Adipose tissue (tissue), 3 donors: ENCODE measurements around the gene CPED1. TPM values are rescaled to one million over a fixed set of nuclear protein-coding genes. Genes with fewer than 3 reads are reported as not detected.
"Not testable (repeated sequence)": the region's sequence is repeated elsewhere in the genome, so short reads cannot be mapped to it uniquely, and the experiment has no call there.

Experiments
- H3K27ac ChIP-seq: one replicate; pipeline ENCODE4 v1.5.1; 2013; ENCODE audit warnings: low read depth, low read length
- WGBS, 3 donors: extraction: QIAGEN DNeasy Blood & Tissue Kit; methylation state at CpG; one replicate each; pipeline ENCODE4 v1.1.7; 2013; 5-methylcytosine and 5-hydroxymethylcytosine counted together
- polyA plus RNA-seq, 3 donors: library from polyadenylated mRNA; stranded (reverse); fragments of 200-250 nt; gene quantifications; one replicate each; pipeline ENCODE4 v1.2.3, GENCODE V29; 2013
- donor health status: healthy with polysubstance abuse.
- donor health status: Bipolar disorder and iron deficiency.
- donor health status: healthy.

Gene CPED1
- polyA plus RNA-seq, 3 donors = 0.92 to 15.1 (median 13.9) TPM

DNA sequence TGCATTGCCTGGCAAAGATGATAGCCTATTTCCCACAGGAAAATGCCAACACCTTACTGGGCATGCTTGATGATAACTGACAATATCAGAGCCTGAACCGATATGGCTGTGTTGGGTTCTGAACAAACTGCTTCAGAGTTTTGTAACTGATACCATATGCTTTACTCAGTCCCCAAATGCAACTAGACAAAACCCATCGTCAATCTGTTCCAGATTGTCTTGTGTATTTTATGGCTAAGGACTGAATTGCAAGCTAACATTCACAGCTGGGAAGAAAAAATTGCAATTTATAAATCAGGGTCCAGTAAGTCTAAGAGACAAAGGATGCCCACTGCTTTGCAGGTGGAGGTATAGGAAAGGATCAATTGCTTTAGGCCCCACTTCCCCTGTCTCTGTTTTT lies 223.5 kb downstream of the CPED1 start:
- H3K27ac ChIP-seq = no peak overlapping the region
- WGBS, 3 donors = 78 to 91% (median 84%) methylated on average over 2 of the region's 2 CpGs

DNA sequence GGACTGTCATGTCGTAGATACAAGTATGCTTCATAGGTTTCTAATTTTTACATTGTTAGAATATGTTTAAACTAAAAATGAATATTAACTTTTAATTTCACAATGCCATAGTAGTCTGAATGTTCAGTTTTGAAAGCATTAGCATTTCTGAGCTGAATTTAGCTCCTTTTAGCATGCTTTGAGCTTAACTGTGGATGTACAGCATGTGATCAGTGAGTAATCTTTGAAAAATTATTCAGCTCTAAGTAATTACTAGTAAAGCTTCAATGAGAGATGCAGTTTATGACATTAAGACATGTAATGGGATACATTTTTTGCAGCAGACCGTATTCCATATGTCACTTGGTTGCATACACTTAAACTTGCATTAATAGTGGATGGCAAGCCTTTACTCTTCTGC lies 226.1 kb downstream of the CPED1 start:
- 81 to 89% (median 88%) methylated on average over 2 of the region's 2 CpGs for WGBS, 3 donors
- H3K27ac ChIP-seq = no peak overlapping the region

DNA sequence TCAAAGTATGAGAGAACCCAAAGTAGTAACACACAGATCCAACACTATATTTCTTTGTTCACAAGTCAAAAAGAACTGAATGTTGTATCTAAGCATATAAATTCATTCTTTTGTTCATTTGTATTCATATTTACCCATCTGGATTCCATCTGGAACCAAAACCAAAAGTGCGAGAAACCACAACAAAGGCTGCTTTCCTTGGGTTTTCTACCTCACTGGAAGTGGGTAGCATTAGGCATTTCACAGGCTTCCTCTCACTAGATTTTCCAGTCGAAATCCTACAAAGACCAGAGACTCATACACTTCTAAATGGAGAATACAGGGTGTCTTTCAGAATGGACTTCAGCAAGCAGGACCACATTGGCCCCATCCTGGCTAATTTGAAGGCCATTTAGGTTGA lies 230.5 kb downstream of the CPED1 start:
- 66 to 71% (median 67%) methylated on average over 2 of the region's 2 CpGs for WGBS, 3 donors
- H3K27ac ChIP-seq = no peak overlapping the region

DNA sequence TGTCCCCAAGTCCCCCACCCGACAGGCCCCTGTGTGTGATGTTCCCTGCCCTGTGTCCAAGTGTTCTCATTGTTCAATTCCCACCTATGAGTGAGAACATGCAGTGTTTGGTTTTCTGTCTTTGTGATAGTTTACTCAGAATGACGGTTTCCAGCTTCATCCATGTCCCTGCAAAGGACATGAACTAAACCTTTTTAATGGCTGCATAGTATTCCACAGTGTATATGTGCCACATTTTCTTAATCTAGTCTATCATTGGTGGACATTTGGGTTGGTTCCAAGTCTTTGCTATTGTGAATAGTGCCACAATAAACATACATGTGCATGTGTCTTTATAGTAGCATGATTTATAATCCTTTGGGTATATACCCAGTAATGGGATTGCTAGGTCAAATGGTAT lies 232.6 kb downstream of the CPED1 start:
- not testable (repeated sequence) for H3K27ac ChIP-seq
- WGBS, 3 donors = 92 to 93% (median 92%) methylated on average over 2 of the region's 2 CpGs

DNA sequence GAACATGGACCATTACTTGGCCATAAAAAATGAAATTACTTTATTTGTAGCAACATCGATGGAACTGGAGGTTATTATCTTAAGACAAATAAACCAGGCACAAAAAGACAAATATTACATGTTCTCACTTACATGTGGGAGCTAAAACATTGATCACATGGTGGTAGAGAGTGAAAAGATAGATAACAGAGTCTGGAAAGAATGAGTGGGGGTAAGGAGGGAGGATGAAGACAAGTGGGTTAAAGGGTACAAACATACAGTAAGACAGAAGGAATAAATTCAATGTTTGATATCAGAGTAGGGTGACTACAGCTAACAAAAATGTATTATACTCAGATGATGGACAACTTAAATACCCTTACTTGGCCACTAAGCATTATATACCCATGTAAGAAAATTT lies 240.3 kb downstream of the CPED1 start:
- WGBS, 3 donors = 38 to 89% (median 79%) methylated on average over 1 of the region's 1 CpG
- no peak overlapping the region for H3K27ac ChIP-seq

DNA sequence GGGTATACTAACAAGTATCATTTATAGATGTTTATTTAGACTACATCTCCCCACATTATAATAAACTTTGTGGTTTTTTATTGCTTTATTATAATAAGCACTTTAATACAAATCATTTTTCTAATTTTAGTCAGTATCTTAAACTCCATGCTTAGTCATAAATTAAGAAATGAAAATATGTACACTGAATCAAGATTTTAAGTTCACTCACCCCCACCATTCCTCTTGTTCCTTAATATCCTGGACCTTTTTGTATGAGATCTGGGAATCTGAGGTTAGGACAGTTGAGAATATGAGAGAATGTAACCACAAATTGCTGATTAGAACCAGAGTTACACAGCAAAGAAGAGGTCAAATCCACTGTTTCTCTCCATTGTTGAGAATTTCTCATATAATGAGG lies 246.7 kb downstream of the CPED1 start:
- no peak overlapping the region for H3K27ac ChIP-seq

DNA sequence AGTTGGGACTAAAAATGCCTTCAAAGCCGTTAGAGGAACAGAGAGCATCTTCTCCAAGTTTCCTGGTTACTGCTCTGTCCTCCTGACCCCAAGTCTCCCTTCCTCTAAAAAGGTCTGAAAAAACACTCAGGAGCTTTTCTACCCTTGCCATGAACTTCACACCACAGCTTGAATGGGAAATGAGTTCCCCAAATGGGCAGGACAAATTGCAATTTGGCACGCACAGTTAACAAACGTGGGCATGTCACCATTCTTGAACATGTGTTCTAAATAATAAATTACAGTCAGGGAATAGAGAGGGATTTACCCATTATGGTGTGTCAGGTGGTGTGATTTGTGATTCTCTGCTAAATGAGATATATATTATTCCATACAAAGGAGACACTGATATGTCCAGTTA lies 249.1 kb downstream of the CPED1 start:
- H3K27ac ChIP-seq = no peak overlapping the region
- 74 to 83% (median 76%) methylated on average over 3 of the region's 3 CpGs for WGBS, 3 donors

DNA sequence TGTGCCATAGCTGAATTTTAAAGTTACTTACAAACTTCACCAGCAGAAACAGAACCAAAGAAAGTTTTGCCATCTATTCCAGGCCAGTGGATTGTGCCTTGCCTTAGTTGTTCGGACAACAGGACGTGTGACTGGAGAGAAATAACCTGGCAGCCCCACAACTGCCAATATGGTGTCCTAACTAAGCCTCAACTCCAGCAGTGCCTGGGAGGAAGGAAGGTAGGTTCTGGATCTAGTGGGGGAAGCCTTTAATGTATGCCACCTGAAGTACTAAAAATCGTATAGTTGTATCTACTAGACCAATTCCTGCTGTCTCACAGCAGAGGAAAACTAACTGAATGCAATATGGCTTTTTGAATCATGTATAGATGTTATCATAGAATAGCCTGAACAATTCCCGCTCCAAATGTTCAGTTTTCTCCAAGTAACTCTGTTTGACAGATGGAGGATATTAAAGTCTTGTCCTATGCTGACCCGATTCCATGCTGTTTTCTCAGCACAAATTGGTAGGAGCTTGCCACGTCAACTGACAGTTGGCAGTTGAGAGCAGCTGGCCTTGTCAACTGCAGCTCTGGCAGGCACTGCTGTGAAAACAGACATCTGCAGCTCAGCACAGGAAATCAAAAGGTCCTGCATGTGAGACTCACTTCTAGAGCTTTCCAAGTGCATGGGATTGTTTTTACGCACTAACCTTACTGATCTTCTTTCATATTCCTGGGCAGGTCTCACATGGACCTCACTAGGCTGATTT lies 255.8 kb downstream of the CPED1 start:
- WGBS, 3 donors = 56 to 87% (median 80%) methylated on average over 7 of the region's 7 CpGs
- no peak overlapping the region for H3K27ac ChIP-seq

DNA sequence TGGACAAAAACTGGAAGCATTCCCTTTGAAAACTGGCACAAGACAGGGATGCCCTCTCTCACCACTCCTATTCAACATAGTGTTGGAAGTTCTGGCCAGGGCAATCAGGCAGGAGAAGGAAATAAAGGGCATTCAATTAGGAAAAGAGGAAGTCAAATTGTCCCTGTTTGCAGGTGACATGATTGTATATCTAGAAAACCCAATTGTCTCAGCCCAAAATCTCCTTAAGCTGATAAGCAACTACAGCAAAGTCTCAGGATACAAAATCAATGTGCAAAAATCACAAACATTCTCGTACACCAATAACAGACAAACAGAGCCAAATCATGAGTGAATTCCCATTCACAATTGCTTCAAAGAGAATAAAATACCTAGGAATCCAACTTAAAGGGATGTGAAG lies 262.9 kb downstream of the CPED1 start:
- H3K27ac ChIP-seq = not testable (repeated sequence)
- WGBS, 3 donors = 81 to 97% (median 89%) methylated on average over 1 of the region's 1 CpG

DNA sequence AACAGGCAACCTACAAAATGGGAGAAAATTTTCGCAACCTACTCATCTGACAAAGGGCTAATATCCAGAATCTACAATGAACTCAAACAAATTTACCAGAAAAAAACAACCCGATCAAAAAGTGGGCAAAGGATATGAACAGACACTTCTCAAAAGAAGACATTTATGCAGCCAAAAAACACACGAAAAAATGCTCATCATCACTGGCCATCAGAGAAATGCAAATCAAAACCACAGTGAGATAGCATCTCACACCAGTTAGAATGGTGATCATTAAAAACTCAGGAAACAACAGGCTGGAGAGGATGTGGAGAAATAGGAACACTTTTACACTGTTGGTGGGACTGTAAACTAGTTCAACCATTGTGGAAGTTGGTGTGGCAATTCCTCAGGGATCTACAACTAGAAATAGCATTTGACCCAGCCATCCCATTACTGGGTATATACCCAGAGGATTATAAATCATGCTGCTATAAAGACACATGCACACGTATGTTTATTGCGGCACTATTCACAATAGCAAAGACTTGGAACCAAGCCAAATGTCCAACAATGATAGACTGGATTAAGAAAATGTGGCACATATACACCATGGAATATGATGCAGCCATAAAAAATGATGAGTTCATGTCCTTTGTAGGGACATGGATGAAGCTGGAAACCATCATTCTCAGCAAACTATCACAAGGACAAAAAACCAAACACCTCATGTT lies 264.2 kb downstream of the CPED1 start:
- not testable (repeated sequence) for H3K27ac ChIP-seq
- WGBS, 3 donors = 71 to 93% (median 89%) methylated on average over 2 to 4 of the region's 5 CpGs

DNA sequence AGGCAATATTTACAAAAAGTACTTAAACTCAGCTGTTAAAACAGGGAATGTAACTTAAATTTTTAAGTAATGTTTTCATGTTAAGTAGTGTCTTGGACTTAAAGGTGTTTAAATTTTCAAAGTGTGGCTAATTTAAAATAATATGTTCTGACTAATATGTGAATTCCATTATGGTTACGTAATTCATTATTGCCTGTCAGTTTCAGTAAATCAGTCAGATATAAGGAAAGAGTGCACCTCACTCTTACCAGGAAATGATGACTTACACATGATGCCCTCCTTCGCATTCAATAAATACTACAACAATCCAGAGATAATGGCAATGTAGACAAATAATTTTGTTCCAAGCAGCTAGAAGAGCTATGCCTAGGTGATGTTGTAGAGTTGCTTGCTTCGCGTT lies 271.3 kb downstream of the CPED1 start:
- H3K27ac ChIP-seq = no peak overlapping the region
- WGBS, 3 donors = 77 to 87% (median 85%) methylated on average over 4 of the region's 4 CpGs

DNA sequence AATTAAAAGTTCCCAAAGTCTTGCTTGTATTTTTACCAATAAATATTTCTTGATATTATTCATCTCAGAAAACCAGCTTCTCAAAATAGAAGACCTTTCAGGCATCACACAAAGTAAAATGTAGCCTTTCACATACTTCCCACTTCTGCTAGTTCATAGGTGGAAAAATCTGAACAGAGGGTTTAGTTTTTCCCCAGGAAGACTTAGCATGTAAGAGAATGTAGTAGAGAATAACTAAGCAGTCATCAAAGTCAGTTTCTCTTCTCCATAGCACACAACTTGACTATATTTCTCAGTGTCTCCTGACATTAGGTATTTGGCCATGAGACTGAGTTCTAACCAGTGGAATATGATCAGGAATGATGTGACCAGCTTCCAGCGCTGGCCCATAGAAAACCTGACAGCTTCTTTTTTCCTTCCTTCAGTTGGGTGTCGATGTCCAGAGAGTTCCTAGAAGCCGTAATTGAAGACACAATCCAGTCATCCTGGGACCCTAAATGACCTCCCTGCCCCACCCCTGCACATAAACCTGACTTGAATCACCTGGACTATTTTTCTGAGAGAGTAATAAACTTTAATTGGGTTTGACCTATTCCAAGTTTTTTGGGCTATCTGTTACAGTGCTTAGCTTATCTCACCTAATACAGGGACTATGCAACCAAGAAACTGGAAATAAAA lies 272.8 kb downstream of the CPED1 start:
- H3K27ac ChIP-seq = no peak overlapping the region
- WGBS, 3 donors = 64 to 80% (median 75%) methylated on average over 3 of the region's 3 CpGs

DNA sequence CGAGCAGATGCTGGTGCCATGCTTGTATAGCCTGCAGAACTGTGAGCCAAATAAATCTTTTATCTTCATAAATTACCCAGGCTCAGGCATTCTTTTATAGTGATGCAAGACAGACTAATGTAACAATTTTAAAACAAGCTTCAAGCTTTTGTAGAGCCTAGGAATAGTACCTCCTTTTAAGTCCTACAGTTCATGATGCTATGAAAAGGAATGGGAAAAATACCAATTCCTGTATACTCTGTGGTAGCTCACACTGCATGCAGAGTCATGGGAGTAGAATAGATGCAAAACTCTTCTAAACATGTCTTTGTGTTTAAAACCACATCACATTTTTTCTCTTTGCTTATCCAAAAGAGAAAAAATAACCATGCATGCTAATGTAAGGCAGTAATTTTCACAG lies 273.7 kb downstream of the CPED1 start:
- WGBS, 3 donors = 76 to 80% (median 79%) methylated on average over 1 of the region's 1 CpG
- H3K27ac ChIP-seq = no peak overlapping the region

DNA sequence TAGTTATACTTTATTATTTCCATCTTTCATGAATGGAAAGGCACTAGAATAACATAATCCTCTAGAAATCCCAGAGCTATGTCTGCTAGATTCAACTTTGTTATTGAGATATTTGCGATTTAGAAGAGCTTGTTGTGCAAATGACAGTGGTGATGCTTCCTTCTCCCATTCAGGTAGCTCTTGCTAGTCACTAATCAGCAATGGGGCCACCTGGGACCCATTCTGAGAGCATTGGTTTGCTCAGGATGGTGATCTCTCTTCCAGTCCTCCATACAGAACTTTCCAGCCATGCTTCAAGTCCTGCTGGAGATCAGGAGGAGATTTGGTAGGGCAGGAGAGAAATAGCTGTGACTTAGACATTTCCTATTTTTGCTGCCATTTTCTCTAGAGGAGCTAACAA lies 274.5 kb downstream of the CPED1 start:
- H3K27ac ChIP-seq = no peak overlapping the region
- 88 to 96% (median 95%) methylated on average over 1 of the region's 1 CpG for WGBS, 3 donors

DNA sequence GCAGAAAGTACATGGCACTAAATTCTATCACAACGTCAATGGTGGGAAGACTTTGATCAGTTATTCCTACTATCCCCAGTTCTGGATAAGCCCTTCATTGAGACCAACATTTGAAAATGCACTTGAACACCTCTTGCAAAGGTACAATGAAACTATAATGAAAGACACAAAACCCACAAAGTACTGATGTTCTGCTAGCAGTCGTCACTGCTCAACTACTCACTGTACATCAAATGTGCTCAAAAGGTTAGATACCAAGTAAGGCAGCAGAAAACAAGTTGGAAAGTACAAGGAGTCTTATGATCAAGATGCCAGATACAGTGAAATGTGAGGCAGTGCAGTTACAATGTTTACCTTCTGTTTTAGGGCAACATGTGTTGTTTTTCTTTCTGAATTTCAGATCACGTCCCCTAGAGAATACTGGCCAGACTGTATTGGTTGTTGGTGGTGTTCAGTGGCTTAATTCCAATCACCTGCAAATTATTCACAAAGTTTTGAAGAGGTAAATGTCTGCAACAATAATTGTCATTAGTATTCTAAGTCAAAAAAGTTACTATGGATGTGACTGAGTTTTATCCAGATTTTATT lies 277.9 kb downstream of the CPED1 start:
- WGBS, 3 donors = 78 to 90% (median 86%) methylated on average over 3 of the region's 3 CpGs
- no peak overlapping the region for H3K27ac ChIP-seq

DNA sequence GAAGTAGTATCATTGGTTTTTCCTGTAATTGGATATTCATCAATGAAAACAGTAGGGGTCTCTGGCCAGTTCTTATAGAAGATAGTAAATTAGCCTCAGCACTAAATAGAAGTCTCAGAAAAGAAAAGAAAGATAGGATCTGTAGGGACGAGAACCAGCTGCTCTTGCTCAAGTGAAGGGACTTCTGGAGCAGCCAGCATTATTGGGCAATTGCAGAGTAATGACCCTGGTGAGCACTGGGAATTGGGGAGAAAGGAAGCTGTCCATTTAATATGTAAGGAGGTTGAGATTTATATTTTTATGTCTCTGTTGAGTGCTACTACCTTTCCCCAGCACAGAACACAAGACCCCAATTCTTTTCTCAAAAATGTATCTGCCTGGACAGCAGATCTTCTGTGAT lies 279.1 kb downstream of the CPED1 start:
- 55 to 61% (median 57%) methylated on average over 1 of the region's 1 CpG for WGBS, 3 donors
- no peak overlapping the region for H3K27ac ChIP-seq

DNA sequence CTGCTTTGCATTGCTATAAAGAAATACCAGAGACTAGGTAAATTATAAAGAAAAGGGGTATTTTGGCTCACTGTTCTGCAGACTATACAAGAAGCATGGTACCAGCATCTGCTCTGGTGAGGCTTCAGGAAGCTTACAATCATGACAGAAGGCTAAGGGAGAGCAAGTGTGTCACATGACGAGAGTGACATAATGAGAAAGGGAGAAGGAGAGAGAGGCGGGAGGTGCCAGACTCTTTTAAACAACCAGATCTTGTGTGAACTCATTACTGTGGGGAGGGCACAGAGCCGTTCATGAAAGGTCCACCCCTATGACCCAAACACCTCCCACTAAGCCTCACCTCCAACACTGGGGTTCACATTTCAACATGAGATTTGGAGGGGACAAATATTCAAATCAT lies 281.3 kb downstream of the CPED1 start:
- H3K27ac ChIP-seq = no peak overlapping the region
- WGBS, 3 donors = 84 to 93% (median 90%) methylated on average over 3 of the region's 3 CpGs

DNA sequence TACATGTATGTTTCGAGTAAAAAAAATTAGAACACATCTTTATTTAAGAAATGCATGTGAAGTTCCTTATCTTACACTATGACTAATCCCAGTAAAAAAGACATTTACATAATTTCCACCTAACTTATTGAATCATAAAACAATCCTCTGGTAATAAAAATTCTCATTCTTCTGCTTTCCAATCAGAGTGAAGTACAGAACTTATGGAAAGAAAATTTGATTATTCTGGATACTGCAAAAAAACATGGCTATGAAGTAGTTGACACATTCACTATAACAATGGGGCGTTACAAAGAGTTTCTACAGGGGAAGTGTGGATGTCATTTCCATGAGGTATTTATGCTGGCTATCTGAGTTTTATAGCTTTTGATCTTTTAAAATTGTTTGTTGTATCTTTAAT lies 282.6 kb downstream of the CPED1 start:
- H3K27ac ChIP-seq = no peak overlapping the region
- 83 to 91% (median 87%) methylated on average over 2 of the region's 2 CpGs for WGBS, 3 donors

DNA sequence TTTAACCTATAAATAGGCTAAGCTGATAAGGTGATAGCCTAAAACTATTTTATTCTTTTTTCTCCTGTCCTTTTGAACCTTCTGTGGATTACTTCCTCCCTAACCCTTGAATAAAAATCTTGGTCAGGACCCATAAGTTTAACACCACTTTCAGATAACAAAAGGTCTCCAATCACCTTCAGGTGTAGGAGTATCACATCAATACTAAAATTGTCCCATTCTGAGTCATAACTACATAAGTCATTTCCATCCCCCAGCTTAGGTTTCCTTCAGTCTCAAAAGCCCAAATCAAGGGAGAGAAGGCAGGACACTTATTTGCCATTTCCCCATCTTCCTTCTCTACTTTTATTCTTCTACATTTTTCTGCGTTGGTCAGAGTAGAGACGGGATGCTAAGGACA lies 283.4 kb downstream of the CPED1 start:
- WGBS, 3 donors = 95 to 97% (median 97%) methylated on average over 2 of the region's 2 CpGs
- no peak overlapping the region for H3K27ac ChIP-seq
